ENCODE results near the gene PTPN14.

Gene PTPN14

GRCh38 chr1:214324896-214325800 is 226.3 kb downstream of the PTPN14 start:
- DNase-seq: no peak

GRCh38 chr1:214321705-214322453 is 229.5 kb downstream of the PTPN14 start:
- no peak for DNase-seq

GRCh38 chr1:214319938-214320337 is 231.5 kb downstream of the PTPN14 start:
- no peak for DNase-seq

- DNase-seq: no peak
Observed at GRCh38 chr1:214318956-214319736, 232.3 kb downstream of the PTPN14 start.

GRCh38 chr1:214318356-214318755 is 233.0 kb downstream of the PTPN14 start:
- no peak for DNase-seq

- no peak for DNase-seq
Observed at GRCh38 chr1:214317734-214318133, 233.7 kb downstream of the PTPN14 start.

- DNase-seq: no peak
Observed at GRCh38 chr1:214317300-214317699, 234.1 kb downstream of the PTPN14 start.

- DNase-seq: no peak
Observed at GRCh38 chr1:214316593-214316992, 234.8 kb downstream of the PTPN14 start.

GRCh38 chr1:214314178-214314843 is 237.1 kb downstream of the PTPN14 start:
- no peak for DNase-seq

- DNase-seq: no peak
Observed at GRCh38 chr1:214312530-214313051, 238.8 kb downstream of the PTPN14 start.

GRCh38 chr1:214310777-214311690 is 240.4 kb downstream of the PTPN14 start:
- no peak for DNase-seq

- DNase-seq: no peak
Observed at GRCh38 chr1:214310010-214310409, 241.4 kb downstream of the PTPN14 start.

- DNase-seq: no peak
Observed at GRCh38 chr1:214306269-214306668, 245.1 kb downstream of the PTPN14 start.

GRCh38 chr1:214305164-214305751 is 246.1 kb downstream of the PTPN14 start:
- DNase-seq: no peak

GRCh38 chr1:214303141-214303930 is 248.1 kb downstream of the PTPN14 start:
- DNase-seq: no peak

- no peak for DNase-seq
Observed at GRCh38 chr1:214301526-214301925, 249.9 kb downstream of the PTPN14 start.

GRCh38 chr1:214300149-214300780 is 251.1 kb downstream of the PTPN14 start:
- no peak for DNase-seq

Measured in NCI-H1694 treated with DMSO at 0.1 percent for 48 hours (cell line).